ENCODE results near the gene SMURF1. TPM values are rescaled to one million over a fixed set of nuclear protein-coding genes. Genes with fewer than 3 reads are reported as not detected.

Gene SMURF1
- total and polyA plus RNA-seq, 2 of the 4 experiments (the other 2 are of a cell fraction): 13.4 to 20.3 TPM

GRCh38 chr7:99155211-99155610 is 11.3 kb upstream of the SMURF1 start:
- Histone ChIP-seq H2AFZ (replicated peaks; ENCODE audit: low read length, poor library complexity) (no peak overlapping the region), H3K4ac (ENCODE audit: low read depth, low read length) (no peak overlapping the region), H3K14ac (replicated peaks; ENCODE audit: low read depth, low read length) (no peak overlapping the region), H4K20me1 (ENCODE audit: insufficient read depth, low read length) (no peaks in the 10 kb centered on the region), H3K9me1 (ENCODE audit: insufficient read depth, low read length) (no peaks in the 10 kb centered on the region), H2BK15ac (ENCODE audit: low read depth, low read length) (no peak overlapping the region), H2BK20ac (ENCODE audit: low read depth, low read length) (no peak overlapping the region), H3K56ac (ENCODE audit: extremely low read depth, insufficient read depth, low read length) (no peak overlapping the region), H3K27ac (ENCODE audit: insufficient read depth, low read length) (no peak overlapping the region), H4K91ac (ENCODE audit: insufficient read depth, low read depth, low read length) (no peak overlapping the region), H3K36me3 (ENCODE audit: control insufficient read depth, insufficient read depth, low read length) (no peaks in the 10 kb centered on the region), H3K27me3 (ENCODE audit: control insufficient read depth, insufficient read depth, low read length) (no peaks in the 10 kb centered on the region), H4K8ac (ENCODE audit: low read depth in 2 of 2, low read length in 2 of 2) (no peak overlapping the region), H3K4me1 (ENCODE audit: control insufficient read depth, insufficient read depth, low read length) (no peaks in the 10 kb centered on the region), H2AK9ac (replicated peaks; ENCODE audit: low read depth, low read length, poor library complexity) (no peak overlapping the region), H2AK5ac (ENCODE audit: low read depth, low read length) (no peak overlapping the region), H3K18ac (ENCODE audit: low read depth, low read length) (no peak overlapping the region), H4K5ac (ENCODE audit: low read depth, low read length) (no peak overlapping the region), H3K9me3 (ENCODE audit: control insufficient read depth, insufficient read depth, low read length) (no peaks in the 10 kb centered on the region), H2BK5ac (ENCODE audit: low read depth, low read length, poor library complexity, severe bottlenecking) (no peak overlapping the region), H3K4me2 (ENCODE audit: low read depth, low read length) (no peak overlapping the region), H3K4me3 (ENCODE audit: insufficient read depth, low read depth, low read length) (no peak overlapping the region), H3K23ac (ENCODE audit: low read depth, low read length) (no peak overlapping the region), H3K9ac (ENCODE audit: low read depth, low read length) (no peak overlapping the region), H2BK120ac (ENCODE audit: low read depth, low read length) (no peak overlapping the region), H3K79me1 (ENCODE audit: low read depth in 1 of 2, low read length in 2 of 2) (no peaks in the 10 kb centered on the region)
- ChIA-PET POLR2A (ENCODE audit: unreplicated experiment) (no interaction called here), CTCF (no interaction called here)
- no peak for ATAC-seq (ENCODE audit: low read depth)
- no CpG with 5 or more reads among the region's 1 CpG for WGBS, 2 experiments (ENCODE audit: extremely low coverage in 2 of 2, insufficient read length in 1 of 2)
- no TSS peak for BruUV-seq (replicated peaks)
- no peak for DNase-seq
- dilution Hi-C loops (cut with HindIII; ENCODE audit: low sequenced_read_pairs, unreplicated experiment) (no loop called here), in situ Hi-C loops (cut with MboI; ENCODE audit: low sequenced_read_pairs) (no loop called here), intact Hi-C loops (cut with micrococcal nuclease) (no loop called here)
- TF ChIP-seq NFE2L2 (IDR thresholded peaks at IDR 0.05; ENCODE audit: low read depth, low read length) (no peak), MAFK (IDR thresholded peaks at IDR 0.05; ENCODE audit: low read depth, low read length) (no peak), CEBPB (IDR thresholded peaks at IDR 0.05; ENCODE audit: low read depth, low read length) (no peak), MXI1 (IDR thresholded peaks at IDR 0.05; ENCODE audit: borderline replicate concordance, low read depth, low read length) (no peak), RCOR1 (IDR thresholded peaks at IDR 0.05; ENCODE audit: insufficient replicate concordance, low read length) (no peak), FOS (IDR thresholded peaks at IDR 0.05; ENCODE audit: low read depth, low read length) (no peak), ELK1 (IDR thresholded peaks at IDR 0.05; ENCODE audit: borderline replicate concordance, low read depth, low read length) (no peak), CHD1 (IDR thresholded peaks at IDR 0.05; ENCODE audit: low read depth, low read length) (no peak), BHLHE40 (IDR thresholded peaks at IDR 0.05; ENCODE audit: low read depth, low read length) (no peak), RFX5 (IDR thresholded peaks at IDR 0.05; ENCODE audit: low read depth, low read length) (no peak), RAD21 (IDR thresholded peaks at IDR 0.05; ENCODE audit: low read length) (no peak), SMC3 (IDR thresholded peaks at IDR 0.05; ENCODE audit: low read depth, low read length) (no peak), POLR2A (IDR thresholded peaks at IDR 0.05; ENCODE audit: low read depth, low read length) (no peak), MAZ (IDR thresholded peaks at IDR 0.05; ENCODE audit: borderline replicate concordance, low read depth, low read length) (no peak)
- TF ChIP-seq, protein P1, sequence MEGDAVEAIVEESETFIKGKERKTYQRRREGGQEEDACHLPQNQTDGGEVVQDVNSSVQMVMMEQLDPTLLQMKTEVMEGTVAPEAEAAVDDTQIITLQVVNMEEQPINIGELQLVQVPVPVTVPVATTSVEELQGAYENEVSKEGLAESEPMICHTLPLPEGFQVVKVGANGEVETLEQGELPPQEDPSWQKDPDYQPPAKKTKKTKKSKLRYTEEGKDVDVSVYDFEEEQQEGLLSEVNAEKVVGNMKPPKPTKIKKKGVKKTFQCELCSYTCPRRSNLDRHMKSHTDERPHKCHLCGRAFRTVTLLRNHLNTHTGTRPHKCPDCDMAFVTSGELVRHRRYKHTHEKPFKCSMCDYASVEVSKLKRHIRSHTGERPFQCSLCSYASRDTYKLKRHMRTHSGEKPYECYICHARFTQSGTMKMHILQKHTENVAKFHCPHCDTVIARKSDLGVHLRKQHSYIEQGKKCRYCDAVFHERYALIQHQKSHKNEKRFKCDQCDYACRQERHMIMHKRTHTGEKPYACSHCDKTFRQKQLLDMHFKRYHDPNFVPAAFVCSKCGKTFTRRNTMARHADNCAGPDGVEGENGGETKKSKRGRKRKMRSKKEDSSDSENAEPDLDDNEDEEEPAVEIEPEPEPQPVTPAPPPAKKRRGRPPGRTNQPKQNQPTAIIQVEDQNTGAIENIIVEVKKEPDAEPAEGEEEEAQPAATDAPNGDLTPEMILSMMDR (conservative IDR thresholded peaks at IDR 0.05; ENCODE audit: low read depth, low read length): no peak
- TF ChIP-seq, protein P2, sequence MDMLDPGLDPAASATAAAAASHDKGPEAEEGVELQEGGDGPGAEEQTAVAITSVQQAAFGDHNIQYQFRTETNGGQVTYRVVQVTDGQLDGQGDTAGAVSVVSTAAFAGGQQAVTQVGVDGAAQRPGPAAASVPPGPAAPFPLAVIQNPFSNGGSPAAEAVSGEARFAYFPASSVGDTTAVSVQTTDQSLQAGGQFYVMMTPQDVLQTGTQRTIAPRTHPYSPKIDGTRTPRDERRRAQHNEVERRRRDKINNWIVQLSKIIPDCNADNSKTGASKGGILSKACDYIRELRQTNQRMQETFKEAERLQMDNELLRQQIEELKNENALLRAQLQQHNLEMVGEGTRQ (IDR thresholded peaks at IDR 0.05; ENCODE audit: low read depth, low read length): no peak
